ENCODE results near the gene BCAR3. TPM values are rescaled to one million over a fixed set of nuclear protein-coding genes. Genes with fewer than 3 reads are reported as not detected.
"Not testable (repeated sequence)": the region's sequence is repeated elsewhere in the genome, so short reads cannot be mapped to it uniquely, and the experiment has no call there.

BCAR3 gene
- total RNA-seq, 2 experiments from 2014 or later: 3.1 to 3.9 TPM

- Mint-ChIP-seq H3K4me3 (no peak overlapping the region), H3K27me3 (no peaks in the 10 kb centered on the region)
These were observed 20.6 kb upstream of the BCAR3 start for GRCh38 chr1:93702111-93702827.

DNA sequence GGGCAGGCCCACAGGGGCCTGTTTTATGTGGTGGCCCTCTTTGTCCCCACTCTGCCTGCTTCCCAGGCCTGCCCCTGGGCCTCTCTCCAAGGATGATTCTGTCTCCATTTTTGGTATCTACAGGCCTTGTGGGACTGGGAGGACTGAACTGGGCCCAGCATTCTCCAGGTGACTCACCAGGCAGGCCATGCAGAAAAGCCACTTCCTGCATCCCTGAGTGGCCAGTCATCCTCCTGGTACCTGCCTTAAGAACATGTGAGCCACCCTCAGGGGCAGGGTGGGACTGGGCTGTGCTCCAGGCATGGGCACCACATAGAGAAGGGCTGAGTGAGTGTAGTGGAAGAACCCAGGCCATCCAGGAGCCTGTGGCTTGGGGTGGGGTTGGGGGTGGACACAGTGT lies 20.0 kb upstream of the BCAR3 start:
- Mint-ChIP-seq H3K9me3 (no peaks in the 10 kb centered on the region), H3K4me3 (no peak overlapping the region), H3K36me3 (ENCODE audit: low read depth) (no peaks in the 10 kb centered on the region), H3K27ac (no peak overlapping the region), H3K27me3 (no peaks in the 10 kb centered on the region), H3K4me1 (peaks cover 28% of the 10 kb centered on the region)
- ChIA-PET CTCF (no interaction called here), POLR2A (no interaction called here)
- DNase-seq: peak; percentile 36

More at GRCh38 chr1:93702111-93702827, 20.6 kb upstream of the BCAR3 start:
- Mint-ChIP-seq H3K36me3 (ENCODE audit: low read depth) (no peaks in the 10 kb centered on the region), H3K27ac (no peak overlapping the region), H3K9me3 (no peaks in the 10 kb centered on the region), H3K4me1 (peaks cover 28% of the 10 kb centered on the region)
- CTCF ChIA-PET: interaction anchor here (1.5 kb wide), 1 partner anchor 11 kb away, joined by 5 read pairs; no protein-coding TSS in a partner anchor
- POLR2A ChIA-PET: no interaction called here
- no peak for DNase-seq

DNA sequence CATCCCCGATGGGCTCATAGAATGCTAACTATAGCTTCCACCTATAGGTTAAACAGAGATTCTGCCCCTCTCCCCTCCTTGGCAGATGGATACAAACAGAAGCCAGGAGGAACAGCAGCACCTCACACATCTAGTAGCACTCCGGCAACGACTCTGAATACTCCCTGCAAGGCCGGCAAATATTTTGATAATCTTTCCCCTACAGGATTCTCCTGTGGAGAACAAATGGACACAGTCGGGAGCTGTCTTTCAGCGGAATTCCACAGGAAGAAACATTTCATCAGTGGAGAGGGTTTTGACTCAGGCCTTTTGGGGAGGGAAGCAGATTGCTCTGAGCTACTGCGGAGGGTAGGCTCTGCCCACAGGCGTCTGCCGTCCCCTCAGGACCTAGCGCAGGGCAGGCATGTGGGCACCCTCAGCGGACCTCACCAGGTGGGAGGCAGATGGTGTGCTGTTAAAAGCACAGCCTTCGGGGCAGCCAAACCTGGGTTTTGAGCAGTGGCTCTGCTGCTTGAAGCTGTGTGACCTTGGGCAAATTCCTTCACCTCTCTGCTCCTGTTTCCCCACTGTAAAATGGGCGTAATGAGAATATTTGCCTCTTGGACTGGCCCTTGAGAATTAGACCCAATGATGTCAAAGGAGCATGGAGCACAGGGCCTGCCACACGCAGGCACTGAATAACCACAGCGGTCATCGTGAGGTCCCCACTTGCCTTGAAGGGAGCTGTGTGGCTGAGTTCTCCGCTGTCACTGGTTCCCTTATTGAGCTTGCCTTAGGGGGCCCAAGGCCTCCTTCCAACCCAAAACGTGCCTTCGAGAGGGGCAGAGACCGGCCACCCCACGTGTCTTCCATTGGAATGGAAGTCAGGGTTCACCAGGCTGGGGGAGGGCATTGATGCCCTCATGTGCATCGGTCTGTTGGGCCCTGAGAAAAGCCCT lies 19.2 kb upstream of the BCAR3 start:
- H3K4me3 Mint-ChIP-seq: no peak overlapping the region
- H3K36me3 Mint-ChIP-seq (ENCODE audit: low read depth): no peaks in the 10 kb centered on the region
- no peaks in the 10 kb centered on the region for H3K9me3 Mint-ChIP-seq
- H3K27me3 Mint-ChIP-seq: no peaks in the 10 kb centered on the region
- ChIA-PET CTCF (interaction anchor here (0.9 kb wide), 1 partner anchor 14 kb away, joined by 4 read pairs; no protein-coding TSS in a partner anchor), POLR2A (interaction anchor here (0.6 kb wide), 1 partner anchor 12 kb away, joined by 3 read pairs; no protein-coding TSS in a partner anchor)
- peaks cover 22% of the 10 kb centered on the region for H3K4me1 Mint-ChIP-seq
- DNase-seq: no peak
- no peak overlapping the region for H3K27ac Mint-ChIP-seq

GRCh38 chr1:93699503-93700168 lies 18.0 kb upstream of the BCAR3 start:
- CTCF ChIA-PET: interaction anchor here (0.9 kb wide), 1 partner anchor 15 kb away, joined by 4 read pairs; no protein-coding TSS in a partner anchor
- POLR2A ChIA-PET: no interaction called here
- Mint-ChIP-seq H3K27ac (no peak overlapping the region), H3K36me3 (ENCODE audit: low read depth) (no peaks in the 10 kb centered on the region), H3K27me3 (no peaks in the 10 kb centered on the region), H3K4me1 (peaks cover 18% of the 10 kb centered on the region), H3K4me3 (no peak overlapping the region), H3K9me3 (no peaks in the 10 kb centered on the region)
- no peak for DNase-seq

DNA sequence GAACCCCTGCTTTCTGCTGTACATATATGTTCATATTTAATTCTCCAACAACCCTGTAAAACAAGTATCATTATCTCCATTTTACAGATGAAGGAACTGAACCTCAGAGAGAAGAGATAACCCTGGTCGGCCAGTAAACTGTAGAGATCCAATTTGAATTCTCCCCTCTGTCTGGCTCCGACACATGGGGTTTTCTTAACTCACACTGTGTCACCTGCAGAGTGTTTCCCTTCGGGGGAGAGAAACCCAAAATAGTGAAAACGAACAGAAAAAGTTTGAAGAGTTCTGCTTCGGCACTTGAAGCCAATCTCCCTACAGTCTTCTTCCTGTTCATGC lies 17.4 kb upstream of the BCAR3 start:
- Mint-ChIP-seq H3K36me3 (ENCODE audit: low read depth) (no peaks in the 10 kb centered on the region), H3K4me1 (peaks cover 13% of the 10 kb centered on the region), H3K27me3 (no peaks in the 10 kb centered on the region), H3K4me3 (no peak overlapping the region), H3K9me3 (no peaks in the 10 kb centered on the region), H3K27ac (no peak overlapping the region)
- ChIA-PET CTCF (no interaction called here), POLR2A (no interaction called here)
- no peak for DNase-seq

- CTCF ChIA-PET: no interaction called here
- POLR2A ChIA-PET: no interaction called here
- no peaks in the 10 kb centered on the region for H3K27me3 Mint-ChIP-seq
- H3K27ac Mint-ChIP-seq: no peak overlapping the region
- H3K4me3 Mint-ChIP-seq: no peak overlapping the region
- no peak for DNase-seq
- H3K36me3 Mint-ChIP-seq (ENCODE audit: low read depth): no peaks in the 10 kb centered on the region
- H3K4me1 Mint-ChIP-seq: peaks cover 11% of the 10 kb centered on the region
- H3K9me3 Mint-ChIP-seq: no peaks in the 10 kb centered on the region
These were observed 16.9 kb upstream of the BCAR3 start for GRCh38 chr1:93698329-93699048.

- DNase-seq; H3K36me3 Mint-ChIP-seq (ENCODE audit: low read depth); H3K27me3 Mint-ChIP-seq; H3K9me3 Mint-ChIP-seq; H3K4me3 Mint-ChIP-seq; CTCF ChIA-PET; H3K27ac Mint-ChIP-seq; POLR2A ChIA-PET: not testable (repeated sequence)
- H3K4me1 Mint-ChIP-seq: peaks cover 11% of the 10 kb centered on the region
These were observed 15.9 kb upstream of the BCAR3 start for GRCh38 chr1:93697566-93697965.

- Mint-ChIP-seq H3K36me3 (ENCODE audit: low read depth) (no peaks in the 10 kb centered on the region), H3K4me3 (no peak overlapping the region), H3K27me3 (no peaks in the 10 kb centered on the region), H3K27ac (no peak overlapping the region), H3K4me1 (peaks cover under 1% of the 10 kb centered on the region), H3K9me3 (no peaks in the 10 kb centered on the region)
- POLR2A ChIA-PET: interaction anchor here (1.8 kb wide), 1 partner anchor 12 kb away, joined by 7 read pairs; no protein-coding TSS in a partner anchor
- no peak for DNase-seq
- CTCF ChIA-PET: no interaction called here
These were observed 13.9 kb upstream of the BCAR3 start for GRCh38 chr1:93695411-93696005.

GRCh38 chr1:93694819-93695218 lies 13.2 kb upstream of the BCAR3 start:
- POLR2A ChIA-PET: no interaction called here
- DNase-seq: no peak
- no peaks in the 10 kb centered on the region for H3K27me3 Mint-ChIP-seq
- no peaks in the 10 kb centered on the region for H3K4me1 Mint-ChIP-seq
- no peak overlapping the region for H3K4me3 Mint-ChIP-seq
- CTCF ChIA-PET: no interaction called here
- H3K27ac Mint-ChIP-seq: no peak overlapping the region
- no peaks in the 10 kb centered on the region for H3K36me3 Mint-ChIP-seq (ENCODE audit: low read depth)
- no peaks in the 10 kb centered on the region for H3K9me3 Mint-ChIP-seq

DNA sequence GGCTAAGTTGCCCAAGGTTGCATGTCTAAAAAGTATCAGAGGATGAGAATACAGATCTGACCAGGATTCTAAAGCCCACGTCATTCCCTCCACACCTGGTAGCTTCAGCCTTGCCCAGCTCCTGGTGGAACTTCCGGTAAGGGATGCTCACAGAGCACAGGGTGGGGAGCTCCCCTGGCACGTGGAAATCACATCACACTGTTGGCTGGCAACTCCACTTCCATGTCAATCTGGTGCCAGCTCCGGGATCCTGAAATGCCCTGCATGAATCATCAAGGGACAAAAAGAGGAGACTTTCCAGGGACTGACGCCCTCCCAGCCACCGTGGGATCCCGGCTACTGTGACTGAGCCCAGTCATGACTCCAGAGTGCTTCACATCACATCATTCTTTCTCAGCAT lies 12.4 kb upstream of the BCAR3 start:
- Mint-ChIP-seq H3K36me3 (ENCODE audit: low read depth) (no peaks in the 10 kb centered on the region), H3K4me3 (no peak overlapping the region), H3K27me3 (peaks cover 3% of the 10 kb centered on the region), H3K4me1 (no peaks in the 10 kb centered on the region), H3K27ac (peak overlapping the region; percentile 91), H3K9me3 (no peaks in the 10 kb centered on the region)
- ChIA-PET POLR2A (interaction anchor here (1.2 to 2.8 kb wide), 7 partner anchors 13 to 185 kb away, joined by 4 to 21 read pairs (median 11); partner anchors contain the start of genes BCAR3 and DNTTIP2), CTCF (interaction anchor here (1.1 to 2.4 kb wide), 3 partner anchors 13 to 120 kb away, joined by 4 to 9 read pairs (median 7); no protein-coding TSS in a partner anchor)
- DNase-seq: no peak

GRCh38 chr1:93692983-93693591 lies 11.4 kb upstream of the BCAR3 start:
- peak overlapping the region; percentile 91 for H3K27ac Mint-ChIP-seq
- no peaks in the 10 kb centered on the region for H3K36me3 Mint-ChIP-seq (ENCODE audit: low read depth)
- no peaks in the 10 kb centered on the region for H3K4me1 Mint-ChIP-seq
- peaks cover 3% of the 10 kb centered on the region for H3K27me3 Mint-ChIP-seq
- no peaks in the 10 kb centered on the region for H3K9me3 Mint-ChIP-seq
- CTCF ChIA-PET: interaction anchor here (1.1 to 2.4 kb wide), 5 partner anchors 11 to 120 kb away, joined by 3 to 12 read pairs (median 7); partner anchors contain the start of gene BCAR3
- peak; percentile 72 for DNase-seq
- H3K4me3 Mint-ChIP-seq: no peak overlapping the region
- POLR2A ChIA-PET: interaction anchor here (0.6 to 2.8 kb wide), 11 partner anchors 12 to 726 kb away, joined by 3 to 21 read pairs (median 4); partner anchors contain the start of genes BCAR3 and DNTTIP2

Measured in activated CD4-positive, alpha-beta memory T cell treated with anti-CD3 and anti-CD28 coated beads, Interleukin-2, amount 10 ng/mL, durations not matched to agents 7 days and 5 days (primary cell).